ENCODE results near the gene PCNX1. TPM values are rescaled to one million over a fixed set of nuclear protein-coding genes. Genes with fewer than 3 reads are reported as not detected.
A peak's percentile ranks its signal among the peaks of the same experiment; 100 is the strongest.

Gene PCNX1
- total and polyA plus RNA-seq, 2 experiments from 2014 or later, result 10.0 to 64.2 TPM

GRCh38 chr14:71130491-71131179 is 223.4 kb downstream of the PCNX1 start:
- Histone ChIP-seq H3K27me3 (no peaks in the 10 kb centered on the region), H2AFZ (no peak overlapping the region), H3K4me3 (no peak overlapping the region), H3K27ac (peak overlapping the region; percentile 7), H3K9me2 (replicated peaks; ENCODE audit: insufficient read depth) (no peaks in the 10 kb centered on the region), H4K20me1 (ENCODE audit: insufficient read depth, poor library complexity, severe bottlenecking) (no peaks in the 10 kb centered on the region), H3K79me2 (no peaks in the 10 kb centered on the region), H3K4me2 (no peak overlapping the region), H3K4me1 (ENCODE audit: insufficient read depth) (no peaks in the 10 kb centered on the region), H3K36me3 (replicated peaks; ENCODE audit: insufficient read depth, low read depth) (no peaks in the 10 kb centered on the region), H3K9me3 (ENCODE audit: low read depth) (no peaks in the 10 kb centered on the region)
- TF ChIP-seq CTCF (IDR thresholded peaks at IDR 0.05; ENCODE audit: poor library complexity) (no peak), EZH2 (IDR thresholded peaks at IDR 0.05; ENCODE audit: borderline replicate concordance) (no peak), EZH2phosphoT487 (IDR thresholded peaks at IDR 0.05; ENCODE audit: low read depth, severe bottlenecking, unreplicated experiment) (no peak)
- WGBS (ENCODE audit: low lambda C conversion rate, missing lambda C conversion rate), result 59% methylated on average over 11 of the region's 11 CpGs
- DNase-seq (ENCODE audit: low spot score), result no peak

- 96% methylated on average over 8 of the region's 8 CpGs for WGBS (ENCODE audit: low lambda C conversion rate, missing lambda C conversion rate)
- H3K9me3 ChIP-seq (ENCODE audit: low read depth), result no peaks in the 10 kb centered on the region
- H4K20me1 ChIP-seq (ENCODE audit: insufficient read depth, poor library complexity, severe bottlenecking), result no peaks in the 10 kb centered on the region
- H3K27ac ChIP-seq, result no peak overlapping the region
- no peaks in the 10 kb centered on the region for H3K9me2 ChIP-seq (replicated peaks; ENCODE audit: insufficient read depth)
- no peaks in the 10 kb centered on the region for H3K4me1 ChIP-seq (ENCODE audit: insufficient read depth)
- H3K27me3 ChIP-seq, result no peaks in the 10 kb centered on the region
- DNase-seq (ENCODE audit: low spot score), result no peak
- no peaks in the 10 kb centered on the region for H3K79me2 ChIP-seq
- no peak overlapping the region for H3K4me2 ChIP-seq
- H2AFZ ChIP-seq, result no peak overlapping the region
- TF ChIP-seq EZH2 (IDR thresholded peaks at IDR 0.05; ENCODE audit: borderline replicate concordance) (no peak), EZH2phosphoT487 (IDR thresholded peaks at IDR 0.05; ENCODE audit: low read depth, severe bottlenecking, unreplicated experiment) (no peak), CTCF (IDR thresholded peaks at IDR 0.05; ENCODE audit: poor library complexity) (no peak)
- no peaks in the 10 kb centered on the region for H3K36me3 ChIP-seq (replicated peaks; ENCODE audit: insufficient read depth, low read depth)
- no peak overlapping the region for H3K4me3 ChIP-seq
These were observed 226.0 kb downstream of the PCNX1 start for GRCh38 chr14:71133296-71133695.

- no peak for TF ChIP-seq EZH2 (IDR thresholded peaks at IDR 0.05; ENCODE audit: borderline replicate concordance)
- no peak for TF ChIP-seq CTCF (IDR thresholded peaks at IDR 0.05; ENCODE audit: poor library complexity)
- no peak for TF ChIP-seq EZH2phosphoT487 (IDR thresholded peaks at IDR 0.05; ENCODE audit: low read depth, severe bottlenecking, unreplicated experiment)
- no peak for DNase-seq (ENCODE audit: low spot score)
- Histone ChIP-seq H3K9me3 (ENCODE audit: low read depth) (no peaks in the 10 kb centered on the region), H3K36me3 (replicated peaks; ENCODE audit: insufficient read depth, low read depth) (no peaks in the 10 kb centered on the region), H3K9me2 (replicated peaks; ENCODE audit: insufficient read depth) (no peaks in the 10 kb centered on the region), H3K27ac (no peak overlapping the region), H3K4me2 (no peak overlapping the region), H4K20me1 (ENCODE audit: insufficient read depth, poor library complexity, severe bottlenecking) (no peaks in the 10 kb centered on the region), H2AFZ (no peak overlapping the region), H3K27me3 (no peaks in the 10 kb centered on the region), H3K4me3 (no peak overlapping the region), H3K79me2 (no peaks in the 10 kb centered on the region), H3K4me1 (ENCODE audit: insufficient read depth) (peaks cover 3% of the 10 kb centered on the region)
- 95% methylated on average over 2 of the region's 2 CpGs for WGBS (ENCODE audit: low lambda C conversion rate, missing lambda C conversion rate)
These were observed 228.2 kb downstream of the PCNX1 start for GRCh38 chr14:71135496-71135895.

Measured in hepatocyte (in vitro differentiated cells).